Suppressor macrophage treated with lipopolysaccharide for 1 hour (primary cell): ENCODE results near the gene IL12RB2.
A peak's percentile ranks its signal among the peaks of the same experiment; 100 is the strongest.

Source experiments
- DNase-seq, 3 donors: peaks; one replicate each; pipeline ENCODE4 v3.0.0-alpha.2; 2020 to 2022

The IL12RB2 gene

GRCh38 chr1:67348586-67349252 lies 41.0 kb downstream of the IL12RB2 start:
- no peak for DNase-seq

- no peak for DNase-seq
Observed at GRCh38 chr1:67350783-67351182, 43.1 kb downstream of the IL12RB2 start.

DNA sequence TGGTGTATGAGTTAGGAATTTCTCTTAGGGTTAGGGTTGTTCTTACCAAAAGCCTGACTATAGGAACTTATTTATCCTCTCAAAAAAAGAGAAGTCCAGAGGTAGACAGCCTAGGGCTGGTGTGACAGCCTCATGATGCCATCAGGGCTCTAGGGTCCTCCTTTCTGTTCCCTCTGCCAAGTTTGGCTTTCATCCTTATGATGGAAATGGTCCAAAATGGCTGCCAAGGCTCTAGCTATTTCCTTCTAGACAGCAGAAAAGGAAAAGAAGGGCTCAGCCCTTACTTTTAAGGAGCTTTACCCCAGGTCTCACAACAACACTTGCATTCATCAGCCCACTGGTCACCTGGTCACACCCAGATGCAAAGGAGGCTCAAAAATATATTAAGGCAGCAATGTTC lies 44.5 kb downstream of the IL12RB2 start:
- no peak for DNase-seq

GRCh38 chr1:67355745-67356424 lies 48.2 kb downstream of the IL12RB2 start:
- no peak for DNase-seq

GRCh38 chr1:67359592-67359991 lies 51.9 kb downstream of the IL12RB2 start:
- peak in 1 of 3 donors; percentile 5 for DNase-seq

DNA sequence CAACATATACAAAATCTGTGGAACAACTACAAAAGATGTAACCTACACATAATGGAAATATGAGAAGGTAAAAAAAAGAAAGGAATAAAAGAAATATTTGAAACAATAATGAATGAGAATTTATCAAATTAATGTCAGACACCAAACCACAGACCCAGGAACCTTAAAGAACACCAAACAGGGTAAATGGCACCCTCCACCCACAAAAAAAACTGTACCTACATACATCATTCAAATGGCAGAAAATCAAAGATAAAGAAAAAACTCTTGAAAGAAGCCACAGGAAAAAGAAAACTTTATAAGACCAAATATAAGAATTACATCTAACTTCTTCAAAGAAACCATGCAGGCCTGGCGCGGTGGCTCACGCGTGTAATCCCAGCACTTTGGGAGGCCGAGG lies 54.0 kb downstream of the IL12RB2 start:
- no peak for DNase-seq

GRCh38 chr1:67367370-67368045 lies 59.8 kb downstream of the IL12RB2 start:
- DNase-seq = no peak

GRCh38 chr1:67368046-67368514 lies 60.4 kb downstream of the IL12RB2 start:
- no peak for DNase-seq

DNA sequence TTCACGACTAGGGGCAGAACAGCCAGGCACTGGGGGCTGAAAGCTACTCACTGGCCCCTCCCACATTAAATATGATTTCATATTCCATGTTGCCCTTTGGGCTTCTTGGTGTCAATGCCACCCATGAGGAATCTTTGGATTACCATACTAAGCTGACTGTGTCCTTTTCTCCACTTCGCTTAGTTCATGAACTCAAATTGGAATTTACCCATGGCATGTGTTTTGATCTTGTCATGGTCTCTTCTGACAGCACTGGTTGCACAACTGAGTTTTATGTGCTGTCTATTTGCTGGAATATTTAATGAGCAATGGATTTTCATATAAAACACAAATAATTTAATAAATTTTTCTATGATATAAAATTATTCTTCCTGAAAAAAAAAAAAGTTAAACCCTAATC lies 63.4 kb downstream of the IL12RB2 start:
- DNase-seq = peak; percentile 4 to 26 (median 14)

DNA sequence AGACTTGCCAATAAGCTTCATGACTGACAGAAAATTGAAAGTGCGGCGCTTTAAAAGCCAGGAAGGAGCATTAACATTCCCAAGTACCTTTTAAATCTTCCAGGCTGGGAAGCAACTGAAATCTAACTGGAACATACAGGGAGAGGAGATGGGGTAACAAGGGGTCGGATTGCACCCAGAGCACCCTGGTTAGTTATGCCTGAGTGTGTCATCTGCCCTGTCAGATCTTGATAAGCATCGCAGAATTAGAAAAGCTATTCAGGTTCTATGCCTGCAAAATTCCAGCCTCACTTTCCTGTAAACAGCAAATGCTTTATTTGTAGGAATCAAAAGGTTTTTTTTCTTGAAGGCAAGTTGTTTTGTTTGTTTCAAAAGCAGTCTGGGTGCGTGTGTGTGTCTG lies 64.0 kb downstream of the IL12RB2 start:
- DNase-seq = no peak

GRCh38 chr1:67372136-67372535 lies 64.5 kb downstream of the IL12RB2 start:
- peak in 1 of 3 donors; percentile 10 for DNase-seq

DNA sequence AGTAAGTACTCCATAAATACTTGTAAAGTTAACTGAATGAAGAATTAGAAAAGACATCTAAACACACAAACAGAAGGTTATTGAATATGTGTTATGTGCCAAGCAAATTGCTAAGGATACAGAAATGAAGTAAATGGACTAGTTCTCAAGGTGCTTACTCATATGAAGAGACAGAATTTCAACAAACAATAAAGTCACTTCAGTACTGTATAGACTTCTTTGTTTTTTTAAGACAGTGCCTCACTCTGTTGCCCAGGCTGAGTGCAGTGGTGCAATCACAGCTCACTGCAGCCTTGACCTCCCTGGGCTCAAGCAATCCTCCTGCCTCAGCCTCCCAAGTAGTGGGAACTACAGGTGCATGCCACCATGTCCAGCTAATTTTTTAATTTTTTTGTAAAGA lies 65.2 kb downstream of the IL12RB2 start:
- no peak for DNase-seq

- DNase-seq = no peak
Observed at GRCh38 chr1:67376381-67376780, 68.7 kb downstream of the IL12RB2 start.

DNA sequence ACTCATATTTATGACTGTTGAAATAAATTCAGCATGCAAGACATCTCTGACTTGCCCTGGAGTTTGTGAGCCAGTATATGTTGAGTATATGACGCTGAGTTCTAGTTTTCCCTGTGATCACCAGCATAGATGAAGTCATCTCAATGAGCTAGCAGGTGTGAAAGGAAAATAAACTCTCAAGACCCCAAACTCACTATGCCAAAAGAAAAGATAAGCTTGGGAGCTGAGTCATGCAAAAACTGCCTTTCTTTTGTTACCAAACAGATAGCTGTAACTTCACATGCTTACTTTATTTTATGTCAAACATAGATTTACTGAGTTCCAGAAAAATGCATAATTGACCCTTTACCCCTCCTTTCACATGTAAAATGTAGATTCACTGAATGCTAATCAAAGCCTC lies 69.6 kb downstream of the IL12RB2 start:
- DNase-seq = no peak

DNA sequence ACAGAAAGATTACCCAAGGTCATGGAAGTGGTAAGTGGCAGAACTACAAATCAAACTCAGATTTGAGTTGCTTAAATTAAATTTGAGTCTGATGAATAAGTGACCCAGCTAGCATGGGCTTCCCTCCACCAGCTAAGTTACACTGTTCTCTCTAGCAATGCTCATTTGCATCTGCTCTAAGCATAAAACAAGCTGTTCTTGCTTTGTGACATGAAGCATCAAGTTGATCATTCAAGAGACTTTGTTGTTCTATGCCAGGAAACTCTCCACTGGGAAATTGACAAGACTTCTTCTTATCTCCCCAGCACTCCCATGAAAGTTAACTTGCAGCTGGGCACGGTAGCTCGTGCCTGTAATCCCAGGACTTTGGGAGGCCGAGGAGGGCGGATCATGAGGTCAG lies 73.5 kb downstream of the IL12RB2 start:
- no peak for DNase-seq

- DNase-seq = no peak
Observed at GRCh38 chr1:67382292-67382691, 74.6 kb downstream of the IL12RB2 start.

GRCh38 chr1:67383999-67384638 lies 76.4 kb downstream of the IL12RB2 start:
- DNase-seq = no peak

DNA sequence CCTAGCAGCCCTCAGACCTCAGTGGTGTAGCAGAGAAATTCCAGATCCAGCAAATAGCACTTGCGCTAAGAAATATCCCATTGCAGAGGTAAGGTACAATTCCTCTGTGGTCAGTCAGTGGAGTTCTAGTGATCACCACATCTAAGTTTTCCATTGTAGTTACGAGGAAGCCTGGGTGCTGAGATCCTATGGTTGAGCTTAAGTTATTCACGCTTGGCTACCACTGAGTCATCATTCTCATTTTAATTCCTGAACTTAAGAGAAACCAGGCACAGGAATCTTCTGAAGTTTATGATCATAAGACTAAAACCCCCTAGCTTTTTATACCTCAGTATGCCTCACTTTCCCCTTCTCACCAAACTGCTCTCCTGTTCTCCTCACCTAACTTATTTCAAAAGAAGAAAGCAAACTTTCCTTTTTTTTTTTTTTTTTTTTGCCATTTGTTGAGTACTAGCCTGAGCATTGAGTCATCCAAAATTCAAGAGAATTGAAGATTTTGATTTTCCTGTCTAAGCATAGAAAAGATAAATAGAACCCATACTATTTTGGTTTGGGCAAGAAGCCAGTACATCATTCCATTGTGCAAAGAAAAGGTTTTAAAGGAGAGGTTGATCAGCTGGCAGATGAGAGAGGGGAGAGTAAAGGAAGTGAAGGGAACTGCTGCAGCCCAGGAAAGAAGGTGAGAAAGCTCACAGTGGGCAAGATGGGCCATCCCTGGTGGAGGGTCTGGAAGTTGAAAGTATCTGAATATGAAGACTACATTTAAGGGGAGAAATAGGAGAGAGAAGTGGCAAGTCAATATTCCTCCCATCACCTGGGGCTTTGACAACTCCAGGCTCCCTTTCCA lies 82.6 kb downstream of the IL12RB2 start:
- no peak for DNase-seq

DNA sequence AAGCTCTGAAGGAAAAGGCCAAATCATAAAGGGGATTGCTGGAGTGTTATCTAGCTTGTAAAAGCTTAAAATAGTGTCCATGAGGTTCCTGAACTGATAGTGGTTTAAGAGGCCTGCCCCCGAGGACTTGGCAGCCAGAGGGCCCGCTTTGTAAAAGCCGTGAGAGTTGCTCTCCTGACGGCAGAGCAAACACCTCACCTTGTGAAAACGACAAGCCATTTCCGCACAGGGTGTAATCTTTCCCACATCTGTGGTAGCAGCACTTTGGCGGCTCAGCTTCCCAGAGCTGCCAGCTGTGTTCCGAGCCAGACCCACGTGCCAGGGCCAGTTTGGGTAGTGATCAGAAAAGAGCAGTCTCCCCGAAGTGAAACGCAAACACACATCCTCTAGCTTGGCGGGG lies 85.6 kb downstream of the IL12RB2 start:
- no peak for DNase-seq

GRCh38 chr1:67393737-67394136 lies 86.1 kb downstream of the IL12RB2 start:
- no peak for DNase-seq

GRCh38 chr1:67394548-67394947 lies 86.9 kb downstream of the IL12RB2 start:
- no peak for DNase-seq

DNA sequence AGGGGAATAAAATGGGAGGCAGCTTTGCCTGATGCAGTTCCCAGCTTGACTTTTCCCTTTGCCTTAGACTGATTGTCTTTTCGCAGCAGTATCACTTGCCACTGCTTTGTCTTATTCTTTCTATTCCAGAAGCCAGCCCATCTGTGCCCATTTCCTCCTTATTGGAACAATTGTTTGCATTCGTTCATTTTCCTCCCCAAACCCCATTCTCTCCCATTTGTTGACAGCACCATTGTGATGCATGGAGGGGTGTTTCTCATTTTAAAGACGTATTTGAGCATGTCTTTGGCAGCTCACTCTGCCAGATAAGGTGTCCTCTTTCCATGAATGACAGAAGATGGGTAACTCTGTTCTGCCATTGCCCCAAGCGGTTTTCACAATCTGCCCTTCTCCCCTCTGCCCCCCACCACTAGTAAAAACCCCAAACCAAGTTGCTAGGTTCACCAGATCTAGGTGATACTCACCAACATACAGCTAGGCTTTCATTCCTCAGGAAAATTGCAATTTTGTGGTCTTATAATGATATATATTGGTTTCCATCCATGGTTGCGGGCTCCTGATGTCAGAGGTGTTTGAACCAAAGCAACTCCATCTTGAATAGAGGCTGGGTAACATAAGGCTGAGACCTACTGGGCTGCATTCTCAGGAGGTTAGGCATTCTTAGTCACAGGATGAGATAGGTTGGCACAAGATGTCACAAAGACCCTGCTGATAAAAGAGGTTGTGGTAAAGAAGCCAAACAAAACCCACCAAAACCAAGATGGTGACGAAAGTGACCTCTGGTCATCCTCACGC lies 91.7 kb downstream of the IL12RB2 start:
- DNase-seq = no peak
